GM21515 (cell line): ENCODE results near the gene AFAP1.

Experiments used
- ATAC-seq: cut with Tn5 transposase; IDR thresholded peaks from one replicate; pipeline ENCODE4 v1.9.1; 2021; ENCODE audit not compliant: unreplicated experiment

Gene AFAP1

GRCh38 chr4:7867701-7868435 is 71.8 kb downstream of the AFAP1 start:
- no peak for ATAC-seq

- ATAC-seq, result no peak
Measured at GRCh38 chr4:7867191-7867590, 72.5 kb downstream of the AFAP1 start.

GRCh38 chr4:7865533-7865932 is 74.1 kb downstream of the AFAP1 start:
- ATAC-seq, result no peak

- ATAC-seq, result no peak
Measured at GRCh38 chr4:7864685-7865084, 75.0 kb downstream of the AFAP1 start.

- ATAC-seq, result no peak
Measured at GRCh38 chr4:7863911-7864681, 75.6 kb downstream of the AFAP1 start.

GRCh38 chr4:7862561-7863192 is 77.0 kb downstream of the AFAP1 start:
- ATAC-seq, result no peak

DNA sequence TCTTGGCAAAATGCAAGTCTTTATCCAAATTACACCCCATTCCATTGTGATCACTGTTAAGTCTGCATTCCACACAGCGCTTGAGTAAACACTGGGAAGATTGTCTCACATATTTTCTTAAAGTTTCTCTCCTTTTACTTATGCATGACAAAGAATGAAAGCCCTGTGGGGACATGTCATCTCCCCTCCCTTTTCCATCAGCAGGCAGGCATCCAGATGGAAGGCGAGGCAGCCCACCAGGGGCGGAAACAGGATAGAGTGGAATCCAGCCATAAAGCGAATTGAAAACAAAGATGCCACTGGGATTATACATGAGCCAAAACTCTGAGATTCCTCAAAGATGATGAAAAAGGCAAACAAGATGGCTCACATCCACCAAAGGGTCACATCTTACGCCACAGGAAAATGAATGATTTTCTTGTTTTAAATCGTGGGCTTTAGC is 78.2 kb downstream of the AFAP1 start:
- no peak for ATAC-seq

- no peak for ATAC-seq
Measured at GRCh38 chr4:7860600-7861163, 79.0 kb downstream of the AFAP1 start.

DNA sequence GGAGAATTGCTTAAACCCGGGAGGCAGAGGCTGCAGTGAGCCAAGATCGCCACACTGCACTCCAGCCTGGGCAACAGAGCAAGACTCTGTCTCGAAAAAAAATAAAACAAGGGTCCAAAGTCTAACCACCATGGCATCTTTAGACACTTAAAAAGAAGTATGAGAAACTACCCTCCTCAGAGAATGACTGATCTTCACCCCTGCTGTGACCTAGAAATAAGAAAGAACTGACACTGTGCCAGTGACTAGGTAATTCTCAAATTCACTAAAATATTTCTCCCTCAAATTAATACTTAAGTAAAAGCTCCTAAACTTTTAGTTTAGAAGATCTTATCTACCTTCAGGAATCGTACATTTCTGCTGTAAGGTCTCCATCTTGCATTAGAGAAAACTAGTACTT is 80.3 kb downstream of the AFAP1 start:
- no peak for ATAC-seq

DNA sequence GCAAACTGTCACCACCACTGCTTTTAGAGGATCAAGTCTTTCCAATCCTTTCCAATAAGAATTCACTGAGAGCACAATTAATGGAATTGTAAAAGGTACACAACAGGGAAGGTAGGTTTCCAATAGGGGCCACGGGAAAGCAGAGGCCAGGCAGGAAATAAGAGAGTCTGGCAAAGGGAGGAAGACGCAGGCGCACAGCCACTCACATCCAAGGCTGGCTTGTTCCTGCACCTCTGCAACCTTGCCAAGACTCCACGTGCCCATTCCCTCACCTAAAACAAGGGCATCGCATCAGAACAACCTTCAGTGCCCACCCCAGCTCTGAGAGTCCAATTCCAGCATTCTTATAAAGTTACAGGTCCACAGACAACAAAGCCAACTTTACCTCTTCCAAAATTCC is 81.2 kb downstream of the AFAP1 start:
- no peak for ATAC-seq

- ATAC-seq, result no peak
Measured at GRCh38 chr4:7857993-7858392, 81.7 kb downstream of the AFAP1 start.

- ATAC-seq, result no peak
Measured at GRCh38 chr4:7857238-7857701, 82.4 kb downstream of the AFAP1 start.

DNA sequence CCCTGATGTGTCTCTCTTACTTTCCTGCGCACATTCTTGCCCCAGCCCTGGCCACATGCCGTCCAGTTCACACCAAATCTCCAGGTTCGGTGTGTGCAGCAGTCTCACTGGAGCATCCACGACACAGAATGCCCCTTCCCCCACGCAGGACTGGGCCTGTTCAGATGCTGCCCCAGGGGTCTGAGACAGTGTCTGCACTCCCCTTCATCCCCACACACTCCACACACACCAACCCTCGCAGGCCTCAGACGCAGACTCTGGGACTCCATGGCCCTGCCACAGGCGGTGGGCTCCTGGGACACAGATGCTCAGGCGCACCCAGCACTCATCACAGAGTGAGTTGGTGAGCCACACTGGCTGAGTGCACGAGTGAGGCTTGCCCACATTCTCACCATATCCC is 83.9 kb downstream of the AFAP1 start:
- ATAC-seq, result no peak

DNA sequence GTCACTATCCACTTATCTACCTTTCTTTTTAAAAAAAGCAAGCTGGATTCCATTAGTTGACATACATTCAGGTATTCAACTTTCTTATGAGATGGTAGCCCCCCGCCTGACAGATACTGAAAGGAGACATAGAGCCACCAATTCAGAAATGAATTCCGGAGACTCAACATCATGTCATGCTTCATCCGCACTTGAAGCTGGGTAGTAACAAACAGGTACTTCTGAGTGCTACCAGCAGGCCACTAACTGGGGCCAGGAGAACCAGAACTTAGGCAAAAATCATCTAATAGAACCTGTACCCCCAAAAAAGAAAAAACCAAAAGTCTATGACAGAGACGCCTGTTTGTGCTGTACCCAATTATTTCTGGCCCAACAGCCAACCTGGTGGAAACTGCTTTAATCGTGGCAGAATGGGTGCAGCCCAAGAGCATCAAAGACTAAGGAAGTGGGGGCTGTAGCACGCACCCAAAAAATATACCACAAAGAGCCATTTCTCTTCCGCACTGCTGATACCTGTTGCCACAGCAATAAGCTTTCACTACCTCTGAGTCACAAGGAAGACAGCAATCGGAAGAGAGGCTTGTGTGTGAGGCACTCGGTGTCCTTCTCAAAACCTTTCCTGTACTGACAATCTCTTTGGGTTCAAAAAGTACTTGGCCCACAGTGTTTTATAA is 84.8 kb downstream of the AFAP1 start:
- ATAC-seq, result no peak

- ATAC-seq, result no peak
Measured at GRCh38 chr4:7854216-7854615, 85.4 kb downstream of the AFAP1 start.

GRCh38 chr4:7853271-7853670 is 86.4 kb downstream of the AFAP1 start:
- no peak for ATAC-seq

DNA sequence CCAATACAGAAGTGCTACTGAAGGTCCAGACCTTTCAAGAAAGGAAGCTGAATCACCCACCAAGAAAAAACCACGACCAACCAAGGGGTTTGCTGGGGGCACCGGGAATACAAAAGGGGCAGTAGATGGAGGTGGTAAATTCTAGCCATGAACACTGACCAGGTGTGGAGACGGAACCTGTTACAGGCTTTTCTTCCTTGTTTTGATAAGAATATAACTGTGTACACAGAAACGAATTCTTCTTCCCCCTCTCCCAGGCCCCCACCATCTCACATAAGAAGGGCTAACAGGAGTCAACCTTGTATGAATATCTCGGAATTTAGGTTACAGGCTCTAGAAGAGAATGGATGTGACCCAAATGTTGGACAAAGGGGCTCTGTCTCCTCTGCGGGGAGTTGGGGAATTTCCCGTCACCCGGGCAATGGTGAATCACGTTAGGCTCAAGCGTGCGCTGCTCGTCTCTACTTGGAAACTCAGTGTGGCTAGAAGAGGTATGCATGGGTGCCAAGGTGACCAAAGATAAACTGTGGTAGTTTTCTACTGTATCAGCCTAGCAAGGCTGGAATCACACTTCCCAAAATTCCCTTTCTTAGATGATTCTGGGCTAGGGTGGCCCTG is 87.0 kb downstream of the AFAP1 start:
- ATAC-seq, result no peak

GRCh38 chr4:7850489-7850888 is 89.2 kb downstream of the AFAP1 start:
- ATAC-seq, result no peak

DNA sequence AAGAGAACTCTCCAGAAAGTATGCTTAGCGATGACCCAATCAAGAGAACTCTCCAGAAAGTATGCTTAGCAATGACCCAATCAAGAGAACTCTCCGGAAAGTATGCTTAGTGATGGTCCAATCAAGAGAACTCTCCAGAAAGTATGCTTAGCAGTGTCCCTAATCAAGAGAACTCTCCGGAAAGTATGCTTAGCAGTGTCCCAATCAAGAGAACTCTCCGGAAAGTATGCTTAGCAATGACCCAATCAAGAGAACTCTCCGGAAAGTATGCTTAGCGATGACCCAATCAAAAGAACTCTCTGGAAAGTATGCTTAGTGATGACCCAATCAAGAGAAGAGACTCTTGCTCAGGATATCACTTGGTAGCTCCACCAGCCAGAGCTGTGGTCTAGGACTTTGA is 92.5 kb downstream of the AFAP1 start:
- ATAC-seq, result no peak

DNA sequence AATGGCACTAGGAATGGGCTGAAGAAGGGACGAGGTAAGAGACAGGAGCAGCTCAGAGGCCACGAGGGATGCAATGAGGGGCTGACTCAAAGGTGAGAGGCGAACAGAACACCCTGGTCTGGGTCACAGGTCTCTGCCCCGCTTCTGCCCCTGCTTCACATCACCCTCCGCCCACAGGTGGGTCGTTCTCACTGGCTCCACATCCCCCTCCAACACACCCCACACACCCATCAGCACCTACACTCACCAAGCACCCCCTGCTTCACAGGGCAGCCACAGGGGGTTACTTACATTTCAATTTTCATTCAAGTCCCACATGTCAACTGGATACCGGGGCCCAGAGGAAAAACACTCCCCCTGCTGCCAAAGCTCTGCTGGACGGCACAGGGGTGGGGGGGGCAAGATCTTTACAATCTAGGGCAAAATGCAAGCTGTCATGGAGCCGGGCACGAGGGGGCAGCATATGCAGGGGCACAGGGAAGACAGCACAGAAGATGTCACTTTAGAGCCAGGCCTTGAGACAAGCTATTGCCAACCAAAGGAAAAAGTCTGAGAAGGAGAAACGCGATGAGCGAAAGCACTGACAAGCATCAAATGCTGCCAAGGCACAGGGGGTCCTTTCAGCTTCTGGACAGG is 94.0 kb downstream of the AFAP1 start:
- no peak for ATAC-seq
